Cardiac muscle cell (in vitro differentiated cells and primary cell): ENCODE data around the gene TYMS. TPM values are rescaled to one million over a fixed set of nuclear protein-coding genes. Genes with fewer than 3 reads are reported as not detected.

Experiments used
- DNase-seq, 2 donors: peaks; one replicate each; pipeline versions ENCODE4 v3.0.0 to v3.0.0-alpha.2; 2010 to 2017; ENCODE audit warnings: low read depth in 1 of 2, low spot score in 1 of 2
- H3K27ac ChIP-seq: fragments of 200-600 bp; sonication (generic); 2 replicates; pipeline ENCODE4 v1.5.1; 2016
- H3K27me3 ChIP-seq: fragments of 200-600 bp; sonication (generic); 2 replicates; pipeline ENCODE4 v1.6.0; 2016; ENCODE audit warnings: control low read depth
- H3K36me3 ChIP-seq: fragments of 200-600 bp; sonication (generic); 2 replicates; pipeline ENCODE4 v1.5.1; 2016; ENCODE audit warnings: control low read depth
- H3K4me1 ChIP-seq: fragments of 200-600 bp; sonication (generic); 2 replicates; pipeline ENCODE4 v1.8.1; 2017; ENCODE audit warnings: low read depth, mild to moderate bottlenecking, mixed run types
- H3K4me3 ChIP-seq: fragments of 200-600 bp; sonication (generic); 2 replicates; pipeline ENCODE4 v1.5.1; 2016; ENCODE audit warnings: mild to moderate bottlenecking
- H3K9me3 ChIP-seq: fragments of 200-600 bp; sonication (generic); 2 replicates; pipeline ENCODE4 v1.5.1; 2017; ENCODE audit warnings: low read depth, mild to moderate bottlenecking, control low read depth
- polyA plus RNA-seq: library from polyadenylated mRNA; unstranded; fragments of >200 nt; fragmentation: Nextera tagmentation; extraction: Ambion mirVana; gene quantifications from 2 replicates; pipeline ENCODE4 v1.2.1, GENCODE V29; 2016
- total RNA-seq: library from RNA; depleted of rRNA; stranded (reverse); fragments of >200 nt; gene quantifications from 2 replicates; pipeline ENCODE4 v1.2.3, GENCODE V29; 2016
- TF ChIP-seq, protein P1 (sequence below): IDR thresholded peaks from 2 replicates; pipeline ENCODE4 v1.5.1; 2012; ENCODE audit warnings: low read depth, mild to moderate bottlenecking, low read length

The TYMS gene
- total and polyA plus RNA-seq, 2 experiments from 2014 or later, result 86.5 to 177 TPM

DNA sequence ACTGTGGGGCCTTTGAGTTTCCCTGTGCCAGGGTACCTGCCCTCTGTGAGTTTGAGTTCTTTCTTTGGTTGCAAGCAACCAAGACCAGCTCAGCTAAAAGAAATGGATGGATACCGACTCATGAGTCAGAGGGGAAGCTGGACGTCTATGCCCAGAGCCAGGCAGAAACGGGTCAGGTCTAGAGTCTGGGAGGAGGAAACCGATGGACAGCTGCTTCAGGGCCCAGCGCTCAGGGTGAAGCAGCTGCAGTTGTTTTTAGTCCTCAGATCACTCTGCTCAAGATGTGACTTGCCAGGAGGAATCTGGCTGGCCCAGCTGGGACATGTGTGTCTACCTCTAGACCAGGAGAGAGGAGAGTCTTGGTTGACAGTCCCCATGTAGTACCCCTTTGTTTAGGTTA is 10.1 kb upstream of the TYMS start:
- H3K36me3 ChIP-seq, result no peaks in the 10 kb centered on the region
- no peaks in the 10 kb centered on the region for H3K4me1 ChIP-seq
- no peak for DNase-seq
- TF ChIP-seq, protein P1, sequence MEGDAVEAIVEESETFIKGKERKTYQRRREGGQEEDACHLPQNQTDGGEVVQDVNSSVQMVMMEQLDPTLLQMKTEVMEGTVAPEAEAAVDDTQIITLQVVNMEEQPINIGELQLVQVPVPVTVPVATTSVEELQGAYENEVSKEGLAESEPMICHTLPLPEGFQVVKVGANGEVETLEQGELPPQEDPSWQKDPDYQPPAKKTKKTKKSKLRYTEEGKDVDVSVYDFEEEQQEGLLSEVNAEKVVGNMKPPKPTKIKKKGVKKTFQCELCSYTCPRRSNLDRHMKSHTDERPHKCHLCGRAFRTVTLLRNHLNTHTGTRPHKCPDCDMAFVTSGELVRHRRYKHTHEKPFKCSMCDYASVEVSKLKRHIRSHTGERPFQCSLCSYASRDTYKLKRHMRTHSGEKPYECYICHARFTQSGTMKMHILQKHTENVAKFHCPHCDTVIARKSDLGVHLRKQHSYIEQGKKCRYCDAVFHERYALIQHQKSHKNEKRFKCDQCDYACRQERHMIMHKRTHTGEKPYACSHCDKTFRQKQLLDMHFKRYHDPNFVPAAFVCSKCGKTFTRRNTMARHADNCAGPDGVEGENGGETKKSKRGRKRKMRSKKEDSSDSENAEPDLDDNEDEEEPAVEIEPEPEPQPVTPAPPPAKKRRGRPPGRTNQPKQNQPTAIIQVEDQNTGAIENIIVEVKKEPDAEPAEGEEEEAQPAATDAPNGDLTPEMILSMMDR, result no peak
- H3K4me3 ChIP-seq, result no peak overlapping the region
- H3K27ac ChIP-seq, result no peak overlapping the region
- H3K27me3 ChIP-seq, result no peaks in the 10 kb centered on the region
- no peaks in the 10 kb centered on the region for H3K9me3 ChIP-seq

DNA sequence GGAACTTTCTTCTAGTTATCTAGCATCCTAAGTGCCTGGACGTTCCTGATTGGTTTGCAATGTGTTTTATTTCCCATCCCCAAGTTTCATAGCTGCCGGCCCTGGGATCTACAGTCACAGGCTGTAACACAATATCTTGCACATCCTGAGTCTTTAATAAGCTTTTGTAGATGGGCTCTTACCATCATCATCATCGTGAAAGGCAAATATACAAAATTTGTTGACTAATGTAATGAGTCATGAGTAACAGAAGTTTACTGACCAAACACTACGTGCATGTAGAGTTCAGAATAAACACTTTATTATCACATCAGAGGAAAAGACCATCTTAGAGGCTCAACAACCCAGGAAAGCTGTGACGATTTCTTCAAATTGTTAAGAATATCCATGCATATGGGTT is 8.1 kb upstream of the TYMS start:
- no peak for DNase-seq
- H3K27ac ChIP-seq, result no peak overlapping the region
- TF ChIP-seq, protein P1, result no peak

GRCh38 chr18:650428-650858 is 7.0 kb upstream of the TYMS start:
- Histone ChIP-seq H3K36me3 (no peaks in the 10 kb centered on the region), H3K4me3 (no peak overlapping the region), H3K9me3 (no peaks in the 10 kb centered on the region), H3K27ac (no peak overlapping the region), H3K27me3 (no peaks in the 10 kb centered on the region), H3K4me1 (no peaks in the 10 kb centered on the region)
- TF ChIP-seq, protein P1, result no peak
- DNase-seq, result no peak

More for the DNA sequence above, 8.1 kb upstream of the TYMS start:
- Histone ChIP-seq H3K4me3 (no peak overlapping the region), H3K4me1 (no peaks in the 10 kb centered on the region), H3K9me3 (no peaks in the 10 kb centered on the region), H3K36me3 (no peaks in the 10 kb centered on the region), H3K27me3 (no peaks in the 10 kb centered on the region)

- H3K27me3 ChIP-seq, result no peaks in the 10 kb centered on the region
- DNase-seq, result no peak
- H3K4me3 ChIP-seq, result no peak overlapping the region
- TF ChIP-seq, protein P1, result no peak
- no peaks in the 10 kb centered on the region for H3K4me1 ChIP-seq
- no peaks in the 10 kb centered on the region for H3K36me3 ChIP-seq
- H3K9me3 ChIP-seq, result no peaks in the 10 kb centered on the region
- H3K27ac ChIP-seq, result no peak overlapping the region
These were observed 5.3 kb upstream of the TYMS start for GRCh38 chr18:652131-652530.

- DNase-seq, result no peak
- TF ChIP-seq, protein P1, result no peak
- no peaks in the 10 kb centered on the region for H3K36me3 ChIP-seq
- H3K4me1 ChIP-seq, result no peaks in the 10 kb centered on the region
- H3K27me3 ChIP-seq, result no peaks in the 10 kb centered on the region
- no peaks in the 10 kb centered on the region for H3K9me3 ChIP-seq
- no peak overlapping the region for H3K4me3 ChIP-seq
- H3K27ac ChIP-seq, result no peak overlapping the region
These were observed 3.9 kb upstream of the TYMS start for GRCh38 chr18:653512-653911.

DNA sequence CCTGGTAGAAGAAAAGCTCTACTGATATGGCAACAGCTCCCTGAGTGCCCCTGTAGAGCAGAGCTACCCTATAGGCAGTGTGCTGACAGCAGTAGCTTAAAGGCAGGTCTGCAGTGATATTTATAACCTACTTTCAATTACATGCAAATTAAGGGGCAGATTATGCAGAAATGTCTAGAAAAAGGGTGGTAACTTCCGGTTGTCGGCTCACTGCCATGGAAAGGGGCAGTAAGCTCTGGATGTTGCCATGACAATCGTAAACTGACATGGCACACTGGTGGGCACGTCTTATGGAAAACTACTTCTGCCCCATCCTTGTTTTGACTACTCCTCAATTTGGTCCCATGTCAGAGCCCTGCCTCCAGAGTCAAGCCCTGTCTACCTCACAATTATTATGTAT is 2.9 kb upstream of the TYMS start:
- H3K27ac ChIP-seq, result no peak overlapping the region
- H3K4me3 ChIP-seq, result no peak overlapping the region
- H3K4me1 ChIP-seq, result no peaks in the 10 kb centered on the region
- H3K9me3 ChIP-seq, result no peaks in the 10 kb centered on the region
- no peak for DNase-seq
- TF ChIP-seq, protein P1, result no peak
- H3K36me3 ChIP-seq, result no peaks in the 10 kb centered on the region
- H3K27me3 ChIP-seq, result no peaks in the 10 kb centered on the region
